Neuronal stem cell (in vitro differentiated cells): ENCODE measurements around the gene AKR1B1.

Experiments
- DNase-seq: peaks from one replicate; pipeline ENCODE4 v3.0.0-alpha.2; 2013; ENCODE audit warnings: low spot score
- H2AFZ ChIP-seq: one replicate; pipeline ENCODE4 v1.6.1; 2013; ENCODE audit warnings: mild to moderate bottlenecking, low read length, inconsistent platforms
- H2AK5ac ChIP-seq: 2 replicates; pipeline ENCODE4 v1.6.1; 2013; ENCODE audit warnings: low read depth, mild to moderate bottlenecking, inconsistent platforms, low read length, moderate library complexity, mixed read lengths
- H2BK120ac ChIP-seq: 2 replicates; pipeline ENCODE4 v1.6.1; 2013; ENCODE audit warnings: low read depth, mild to moderate bottlenecking, inconsistent platforms, low read length, moderate library complexity, mixed read lengths
- H2BK12ac ChIP-seq: one replicate; pipeline ENCODE4 v1.6.1; 2013; ENCODE audit warnings: low read length, inconsistent platforms
- H2BK15ac ChIP-seq: 2 replicates; pipeline ENCODE4 v1.6.1; 2013; ENCODE audit warnings: mild to moderate bottlenecking, low read length, inconsistent platforms, mixed read lengths
- H2BK5ac ChIP-seq: one replicate; pipeline ENCODE4 v1.6.1; 2013; ENCODE audit warnings: inconsistent platforms, mild to moderate bottlenecking, low read length, moderate library complexity
- H3K14ac ChIP-seq: one replicate; pipeline ENCODE4 v1.6.1; 2013; ENCODE audit warnings: low read length, inconsistent platforms
- H3K18ac ChIP-seq: 2 replicates; pipeline ENCODE4 v1.6.1; 2013; ENCODE audit warnings: low read length, inconsistent platforms
- H3K23ac ChIP-seq: 2 replicates; pipeline ENCODE4 v1.6.1; 2013; ENCODE audit warnings: low read depth, mild to moderate bottlenecking, mixed read lengths, low read length, inconsistent platforms; ENCODE audit not compliant: poor library complexity
- H3K27ac ChIP-seq: replicated peaks from 3 replicates; pipeline ENCODE4 v1.5.1; 2013; ENCODE audit warnings: low read length, inconsistent platforms
- H3K27me3 ChIP-seq, 3 experiments: 2 replicates each; pipeline ENCODE4 v1.6.1; 2013; ENCODE audit warnings: low read length in 3 of 3, mild to moderate bottlenecking in 2 of 3, inconsistent platforms in 1 of 3, low read depth in 1 of 3, mixed read lengths in 1 of 3, moderate library complexity in 1 of 3; ENCODE audit not compliant: control insufficient read depth in 3 of 3, insufficient read depth in 3 of 3
- H3K36me3 ChIP-seq, 2 donors: replicated peaks in 1 of 2; 2 replicates each; pipeline ENCODE4 v1.6.1; 2013; ENCODE audit warnings: low read length in 2 of 2; ENCODE audit not compliant: control insufficient read depth in 2 of 2, insufficient read depth in 2 of 2
- H3K4ac ChIP-seq: 2 replicates; pipeline ENCODE4 v1.6.1; 2013; ENCODE audit warnings: inconsistent platforms, mild to moderate bottlenecking, low read length, moderate library complexity
- H3K4me1 ChIP-seq, 2 donors: 1 replicate in 1 of 2; 2 replicates in 1 of 2; pipeline ENCODE4 v1.6.1; 2013; ENCODE audit warnings: low read length in 2 of 2, low read depth in 1 of 2; ENCODE audit not compliant: control insufficient read depth in 2 of 2, insufficient read depth in 1 of 2
- H3K4me2 ChIP-seq: one replicate; pipeline ENCODE4 v1.6.1; 2013; ENCODE audit warnings: mild to moderate bottlenecking, low read length, inconsistent platforms; ENCODE audit not compliant: insufficient read depth, poor library complexity, severe bottlenecking
- H3K4me3 ChIP-seq, 2 donors: 2 replicates each; pipeline ENCODE4 v1.5.1; 2013; ENCODE audit warnings: low read length in 2 of 2, mild to moderate bottlenecking in 2 of 2, inconsistent platforms in 1 of 2, moderate library complexity in 1 of 2
- H3K79me1 ChIP-seq: one replicate; pipeline ENCODE4 v1.6.1; 2013; ENCODE audit warnings: low read depth, mild to moderate bottlenecking, inconsistent platforms, low read length, moderate library complexity
- H3K9ac ChIP-seq: one replicate; pipeline ENCODE4 v1.6.1; 2013; ENCODE audit warnings: mild to moderate bottlenecking, low read depth, low read length, inconsistent platforms; ENCODE audit not compliant: poor library complexity
- H3K9me3 ChIP-seq, 2 donors: replicated peaks in 1 of 2; 2 replicates each; pipeline versions ENCODE3 to v1.6.1; 2013; ENCODE audit warnings: low read length in 2 of 2, mild to moderate bottlenecking in 2 of 2, inconsistent platforms in 1 of 2, low read depth in 1 of 2, mixed read lengths in 1 of 2, moderate library complexity in 1 of 2; ENCODE audit not compliant: control insufficient read depth in 2 of 2, insufficient read depth in 1 of 2
- H4K8ac ChIP-seq: one replicate; pipeline ENCODE4 v1.6.1; 2013; ENCODE audit warnings: low read depth, mild to moderate bottlenecking, inconsistent platforms, low read length, moderate library complexity
- H4K91ac ChIP-seq: one replicate; pipeline ENCODE4 v1.6.1; 2013; ENCODE audit warnings: low read length, low read depth, mild to moderate bottlenecking, inconsistent platforms; ENCODE audit not compliant: poor library complexity
- WGBS, 2 donors: extraction: QIAGEN DNeasy Blood & Tissue Kit; methylation state at CpG; one replicate each; pipeline ENCODE4 v1.1.7; 2013; ENCODE audit warnings: missing lambda C conversion rate in 2 of 2, mixed read lengths in 1 of 2; ENCODE audit not compliant: insufficient read length in 2 of 2, insufficient replicate concordance in 1 of 2; ENCODE audit errors: extremely low coverage in 2 of 2; 5-methylcytosine and 5-hydroxymethylcytosine counted together

Gene AKR1B1

DNA sequence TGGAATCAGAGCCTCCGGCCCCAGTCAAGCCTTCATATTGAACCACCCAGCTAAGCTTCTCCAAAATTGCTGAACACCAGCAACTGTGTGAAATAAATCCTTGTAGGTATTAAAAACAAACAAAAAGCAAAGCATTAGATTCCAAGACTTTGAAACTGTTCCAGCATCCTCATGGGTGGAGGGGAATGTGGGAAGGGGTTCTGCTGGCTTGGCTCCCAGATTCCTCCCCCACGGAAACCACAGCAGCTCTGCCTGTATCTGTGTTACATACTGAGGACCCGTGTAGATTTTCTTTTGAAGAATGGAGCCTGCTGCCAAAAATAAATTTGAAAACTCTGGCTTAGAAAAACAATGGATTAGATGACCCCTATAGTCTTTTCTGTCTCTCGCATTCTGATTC is 20.0 kb downstream of the AKR1B1 start:
- H3K27me3 ChIP-seq = peaks cover 0 to 4% (median 0%) of the 10 kb centered on the region in 3 experiments
- H3K18ac ChIP-seq = no peak overlapping the region
- no peak overlapping the region for H3K14ac ChIP-seq
- no peak overlapping the region for H3K9ac ChIP-seq
- no peak overlapping the region for H3K4me2 ChIP-seq
- H3K4me3 ChIP-seq = no peak overlapping the region
- no peak overlapping the region for H4K8ac ChIP-seq
- no peak overlapping the region for H2AFZ ChIP-seq
- no CpG with 5 or more reads among the region's 4 CpGs for WGBS, 2 donors
- no peak for DNase-seq
- no peak overlapping the region for H2BK120ac ChIP-seq
- H3K4ac ChIP-seq = no peak overlapping the region
- H2BK12ac ChIP-seq = no peak overlapping the region
- H2BK5ac ChIP-seq = no peak overlapping the region
- no peak overlapping the region for H3K23ac ChIP-seq
- H3K79me1 ChIP-seq = no peaks in the 10 kb centered on the region
- H2AK5ac ChIP-seq = no peak overlapping the region
- H3K27ac ChIP-seq = no peak overlapping the region
- peaks cover 0 to 4% of the 10 kb centered on the region in 2 donors for H3K4me1 ChIP-seq
- H4K91ac ChIP-seq = no peak overlapping the region
- H2BK15ac ChIP-seq = no peak overlapping the region
- H3K9me3 ChIP-seq = peaks cover 0 to 3% of the 10 kb centered on the region in 2 donors
- H3K36me3 ChIP-seq = peaks cover 21 to 42% of the 10 kb centered on the region in 2 donors

DNA sequence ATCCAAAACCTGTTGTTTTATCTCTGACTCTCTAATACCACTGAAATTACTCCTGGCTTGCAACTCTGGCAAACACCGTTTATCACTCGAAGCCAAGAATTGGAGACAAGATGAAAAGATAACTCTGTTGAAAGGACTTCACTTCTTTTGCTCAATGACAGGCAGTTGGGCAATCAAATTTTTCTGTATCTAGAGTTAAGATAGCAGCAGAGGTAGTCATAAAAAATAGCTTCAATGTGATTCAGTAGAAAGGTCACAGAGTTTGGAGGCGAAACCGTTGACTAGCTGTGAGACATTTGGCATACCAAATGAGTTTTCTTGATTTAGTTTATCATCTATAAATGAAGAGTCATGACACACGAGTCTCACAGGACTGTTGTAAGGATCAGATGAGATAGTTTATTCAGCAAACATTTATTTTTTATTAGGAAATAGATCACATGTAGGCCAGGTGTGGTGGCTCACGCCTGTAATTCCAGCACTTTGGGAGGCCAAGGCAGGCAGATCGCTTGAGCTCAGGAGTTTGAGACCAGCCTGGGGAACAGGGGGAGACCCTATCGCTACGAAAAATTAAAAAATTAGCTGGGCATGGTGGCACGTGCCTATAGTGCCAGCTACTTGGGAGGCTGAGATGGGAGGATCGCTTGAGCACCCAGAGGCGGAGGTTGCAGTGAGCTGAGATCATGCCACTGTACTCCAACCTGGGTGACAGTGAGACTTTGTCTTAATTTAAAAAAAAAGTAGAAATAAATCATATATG is 23.6 kb downstream of the AKR1B1 start:
- Histone ChIP-seq H2BK12ac (no peak overlapping the region), H2AK5ac (no peak overlapping the region), H2AFZ (no peak overlapping the region), H3K18ac (no peak overlapping the region), H2BK120ac (no peak overlapping the region), H3K9me3 (peaks cover 0 to 3% of the 10 kb centered on the region in 2 donors), H2BK15ac (no peak overlapping the region), H3K9ac (no peak overlapping the region), H4K8ac (no peak overlapping the region), H3K36me3 (peaks cover under 1 to 6% of the 10 kb centered on the region in 2 donors), H3K4me1 (peaks cover 1 to 3% of the 10 kb centered on the region in 2 donors), H3K4me2 (no peak overlapping the region), H3K14ac (no peak overlapping the region), H3K79me1 (no peaks in the 10 kb centered on the region), H3K4me3 (no peak overlapping the region), H4K91ac (no peak overlapping the region), H3K4ac (no peak overlapping the region), H3K27me3 (peaks cover 0 to 4% (median 0%) of the 10 kb centered on the region in 3 experiments), H2BK5ac (no peak overlapping the region), H3K27ac (no peak overlapping the region), H3K23ac (no peak overlapping the region)
- WGBS, 2 donors = no CpG with 5 or more reads among the region's 12 CpGs
- no peak for DNase-seq

DNA sequence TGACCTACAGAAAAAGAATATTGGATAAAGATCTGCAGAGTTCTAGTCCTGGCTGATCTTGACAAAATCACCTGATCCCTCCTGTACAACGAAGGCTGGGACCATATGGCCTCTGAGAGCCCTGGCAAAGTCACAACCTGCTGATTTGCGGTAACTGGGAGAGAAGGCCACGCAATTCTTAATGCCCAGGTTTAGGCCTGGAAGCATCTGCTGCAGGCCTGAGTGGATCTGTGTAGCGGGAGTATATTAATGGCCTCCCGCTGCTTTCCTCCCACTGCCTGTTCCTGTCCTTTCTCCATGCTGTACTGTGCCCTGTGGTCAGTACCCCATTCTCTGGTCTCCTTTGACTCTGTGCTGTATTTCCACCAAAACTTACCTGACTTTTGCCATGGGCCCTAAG is 24.2 kb downstream of the AKR1B1 start:
- no peaks in the 10 kb centered on the region for H3K79me1 ChIP-seq
- no peaks in the 10 kb centered on the region for H3K36me3 ChIP-seq
- H2BK120ac ChIP-seq = no peak overlapping the region
- H3K14ac ChIP-seq = no peak overlapping the region
- no peak overlapping the region for H4K91ac ChIP-seq
- H2BK15ac ChIP-seq = no peak overlapping the region
- no peak overlapping the region for H2AK5ac ChIP-seq
- peaks cover 1 to 3% of the 10 kb centered on the region in 2 donors for H3K4me1 ChIP-seq
- no peak overlapping the region for H3K23ac ChIP-seq
- WGBS, 2 donors = no CpG with 5 or more reads among the region's 5 CpGs
- H2BK5ac ChIP-seq = no peak overlapping the region
- no peak overlapping the region for H3K4me3 ChIP-seq
- H3K4ac ChIP-seq = no peak overlapping the region
- H2BK12ac ChIP-seq = no peak overlapping the region
- H3K18ac ChIP-seq = no peak overlapping the region
- peaks cover 0 to 4% (median 0%) of the 10 kb centered on the region in 3 experiments for H3K27me3 ChIP-seq
- no peak overlapping the region for H4K8ac ChIP-seq
- no peak overlapping the region for H3K27ac ChIP-seq
- no peak overlapping the region for H3K9ac ChIP-seq
- H2AFZ ChIP-seq = no peak overlapping the region
- peaks cover 0 to 3% of the 10 kb centered on the region in 2 donors for H3K9me3 ChIP-seq
- DNase-seq = no peak
- no peak overlapping the region for H3K4me2 ChIP-seq

DNA sequence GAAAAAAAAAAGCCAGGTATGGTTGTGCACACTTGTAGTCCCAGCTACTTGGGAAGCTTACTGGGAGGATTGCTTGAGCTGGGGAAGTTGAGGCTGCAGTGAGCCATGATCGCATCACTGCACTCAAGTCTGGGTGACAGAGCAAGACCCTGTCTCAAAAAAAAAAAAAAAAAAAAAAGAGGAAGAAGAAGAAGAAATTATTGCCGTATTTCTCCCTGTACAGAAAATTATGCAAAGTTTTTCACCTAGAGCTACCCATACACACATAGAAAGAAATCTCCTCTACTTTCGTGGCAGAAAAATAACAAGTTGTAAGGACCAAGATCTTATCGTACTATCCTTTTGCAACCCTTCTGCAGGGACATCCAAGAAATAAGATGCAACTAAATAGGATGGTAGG is 25.5 kb downstream of the AKR1B1 start:
- Histone ChIP-seq H3K4ac (no peak overlapping the region), H3K4me2 (no peak overlapping the region), H4K8ac (no peak overlapping the region), H3K9me3 (no peaks in the 10 kb centered on the region), H3K23ac (no peak overlapping the region), H3K27me3 (peaks cover 0 to 4% (median 0%) of the 10 kb centered on the region in 3 experiments), H2BK120ac (no peak overlapping the region), H2BK15ac (no peak overlapping the region), H3K9ac (no peak overlapping the region), H3K79me1 (no peaks in the 10 kb centered on the region), H2AK5ac (no peak overlapping the region), H2AFZ (no peak overlapping the region), H3K14ac (no peak overlapping the region), H3K27ac (no peak overlapping the region), H4K91ac (no peak overlapping the region), H2BK5ac (no peak overlapping the region), H3K36me3 (no peaks in the 10 kb centered on the region), H3K4me3 (no peak overlapping the region), H3K4me1 (peaks cover 1 to 3% of the 10 kb centered on the region in 2 donors), H3K18ac (no peak overlapping the region), H2BK12ac (no peak overlapping the region)
- DNase-seq = no peak
- no CpG with 5 or more reads among the region's 4 CpGs for WGBS, 2 donors
